Left ventricle myocardium inferior (tissue), 1 donor: ENCODE results near the gene ACTR1A. TPM values are rescaled to one million over a fixed set of nuclear protein-coding genes. Genes with fewer than 3 reads are reported as not detected.

Source experiments
- DNase-seq: peaks from one replicate; pipeline ENCODE4 v3.0.0-alpha.2; 2020
- H3K27ac ChIP-seq: fragments of 200-600 bp; replicated peaks from 2 replicates; pipeline ENCODE4 v1.8.0; 2021
- H3K27me3 ChIP-seq: fragments of 200-600 bp; 2 replicates; pipeline ENCODE4 v1.8.0; 2021; ENCODE audit warnings: low read depth
- H3K36me3 ChIP-seq: fragments of 200-600 bp; 2 replicates; pipeline ENCODE4 v1.8.0; 2021
- H3K4me1 ChIP-seq: fragments of 200-600 bp; 2 replicates; pipeline ENCODE4 v1.8.0; 2021
- H3K4me3 ChIP-seq: fragments of 200-600 bp; 2 replicates; pipeline ENCODE4 v1.8.0; 2021; ENCODE audit warnings: mild to moderate bottlenecking, moderate library complexity
- H3K9me3 ChIP-seq: fragments of 200-600 bp; replicated peaks from 2 replicates; pipeline ENCODE4 v1.8.0; 2021
- intact Hi-C: fragments of 100-400 bp; cut with micrococcal nuclease; formaldehyde crosslinking; loops from one replicate; pipeline ENCODE4 v1.11.0; 2022
- total RNA-seq: library from RNA; stranded (reverse); fragmentation: NEBNext Ultra II Directional; extraction: Animal tissue kit (Norgen Biotek cat#: 25700); gene quantifications from one replicate; pipeline ENCODE4 v1.2.1, GENCODE V29; 2021
- TF ChIP-seq, protein P1 (sequence below): fragments of 200-600 bp; IDR thresholded peaks from 2 replicates; pipeline ENCODE4 v1.8.0; 2021; ENCODE audit warnings: antibody characterized with exemption, mild to moderate bottlenecking, borderline replicate concordance
- donor health status: DM: no; HTN: yes; CAD: no; lungs with severe emphysema.

Gene ACTR1A
- total RNA-seq, 1 donor from 2014 or later = 103 TPM

DNA sequence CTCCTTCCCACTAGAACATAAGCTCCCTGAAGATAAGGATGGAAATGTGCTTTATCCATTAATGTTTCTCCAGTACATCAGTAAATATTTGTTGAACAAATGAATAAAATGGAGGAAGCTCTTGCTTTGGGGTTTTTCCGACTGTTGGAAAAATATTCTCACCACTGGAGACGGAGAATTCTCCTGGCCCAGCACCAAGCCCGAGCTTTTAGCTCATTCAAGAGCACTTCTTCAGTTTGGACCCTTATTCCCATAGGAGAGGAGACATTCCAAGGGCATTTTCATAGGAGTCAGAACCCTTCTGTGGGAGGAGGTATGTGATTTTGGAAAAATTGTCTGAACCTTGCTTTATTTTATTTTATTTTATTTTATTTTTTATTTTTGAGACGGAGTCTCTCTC lies 22.2 kb upstream of the ACTR1A start:
- H3K27ac ChIP-seq = no peak overlapping the region
- H3K4me3 ChIP-seq = no peak overlapping the region
- H3K9me3 ChIP-seq = no peaks in the 10 kb centered on the region
- DNase-seq = no peak
- H3K36me3 ChIP-seq = peaks cover 16% of the 10 kb centered on the region
- intact Hi-C loops = no loop called here
- peaks cover 6% of the 10 kb centered on the region for H3K4me1 ChIP-seq
- TF ChIP-seq, protein P1, sequence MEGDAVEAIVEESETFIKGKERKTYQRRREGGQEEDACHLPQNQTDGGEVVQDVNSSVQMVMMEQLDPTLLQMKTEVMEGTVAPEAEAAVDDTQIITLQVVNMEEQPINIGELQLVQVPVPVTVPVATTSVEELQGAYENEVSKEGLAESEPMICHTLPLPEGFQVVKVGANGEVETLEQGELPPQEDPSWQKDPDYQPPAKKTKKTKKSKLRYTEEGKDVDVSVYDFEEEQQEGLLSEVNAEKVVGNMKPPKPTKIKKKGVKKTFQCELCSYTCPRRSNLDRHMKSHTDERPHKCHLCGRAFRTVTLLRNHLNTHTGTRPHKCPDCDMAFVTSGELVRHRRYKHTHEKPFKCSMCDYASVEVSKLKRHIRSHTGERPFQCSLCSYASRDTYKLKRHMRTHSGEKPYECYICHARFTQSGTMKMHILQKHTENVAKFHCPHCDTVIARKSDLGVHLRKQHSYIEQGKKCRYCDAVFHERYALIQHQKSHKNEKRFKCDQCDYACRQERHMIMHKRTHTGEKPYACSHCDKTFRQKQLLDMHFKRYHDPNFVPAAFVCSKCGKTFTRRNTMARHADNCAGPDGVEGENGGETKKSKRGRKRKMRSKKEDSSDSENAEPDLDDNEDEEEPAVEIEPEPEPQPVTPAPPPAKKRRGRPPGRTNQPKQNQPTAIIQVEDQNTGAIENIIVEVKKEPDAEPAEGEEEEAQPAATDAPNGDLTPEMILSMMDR = no peak
- no peaks in the 10 kb centered on the region for H3K27me3 ChIP-seq

DNA sequence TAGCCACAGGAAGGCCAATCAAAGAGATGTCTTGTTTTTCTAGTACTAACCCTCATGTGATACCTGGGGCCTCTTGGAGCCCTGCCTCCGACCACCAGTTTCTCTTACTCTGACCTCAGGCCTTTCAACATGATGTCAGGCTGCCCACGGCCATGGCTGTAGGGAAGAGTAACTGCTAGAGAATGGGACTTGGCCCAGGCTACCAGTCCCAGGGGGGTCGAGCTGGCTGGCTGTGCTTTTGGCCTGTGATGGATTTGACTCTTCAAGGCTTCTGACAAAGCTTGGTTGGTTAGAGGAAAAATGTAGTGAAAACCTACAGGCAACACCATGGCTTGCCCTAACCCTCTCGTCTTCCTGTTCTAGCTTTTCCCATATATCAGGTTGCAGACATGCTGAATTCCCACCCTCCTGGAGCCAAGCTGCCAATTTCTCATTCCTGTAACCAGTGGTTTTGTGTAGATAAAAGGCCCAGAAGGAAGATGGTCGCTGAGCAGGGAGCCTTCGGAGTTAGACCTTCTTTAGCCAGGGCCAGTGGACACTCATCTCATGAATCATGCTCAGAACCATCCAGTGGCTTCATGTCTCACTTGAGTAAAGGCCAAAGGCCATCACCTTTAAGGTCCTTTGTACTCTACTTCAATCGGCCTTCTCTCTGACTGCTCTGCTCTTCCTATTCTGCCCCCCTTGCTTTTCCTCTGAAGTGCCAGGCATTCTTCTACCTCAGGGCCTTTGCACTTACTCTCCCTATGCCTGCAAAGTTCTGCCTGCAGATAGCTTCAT lies 20.9 kb upstream of the ACTR1A start:
- intact Hi-C loops = no loop called here
- Histone ChIP-seq H3K4me3 (no peak overlapping the region), H3K36me3 (peaks cover 16% of the 10 kb centered on the region), H3K27me3 (no peaks in the 10 kb centered on the region), H3K4me1 (peaks cover 6% of the 10 kb centered on the region), H3K9me3 (no peaks in the 10 kb centered on the region), H3K27ac (no peak overlapping the region)
- no peak for DNase-seq
- TF ChIP-seq, protein P1 = no peak

DNA sequence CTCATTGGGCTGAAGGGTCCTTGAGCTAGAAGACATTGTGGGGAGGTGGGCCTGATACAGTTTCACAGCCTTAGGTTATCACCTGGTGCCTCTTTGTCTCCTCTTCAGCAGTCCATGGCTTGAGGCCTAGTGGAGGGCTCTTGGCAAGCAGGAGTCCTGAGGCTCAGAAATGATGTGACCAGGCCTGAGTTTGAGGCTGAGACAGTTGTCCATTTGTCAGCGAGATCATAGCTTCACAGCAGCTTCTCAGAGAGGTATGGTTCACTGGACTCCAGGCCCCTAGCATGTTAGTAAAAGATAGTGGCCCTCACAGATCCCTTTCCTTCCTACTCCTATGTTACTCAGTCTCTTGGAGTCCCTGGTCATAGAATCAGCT lies 20.4 kb upstream of the ACTR1A start:
- Histone ChIP-seq H3K27ac (no peak overlapping the region), H3K36me3 (peaks cover 16% of the 10 kb centered on the region), H3K4me1 (peaks cover 6% of the 10 kb centered on the region), H3K9me3 (no peaks in the 10 kb centered on the region), H3K27me3 (no peaks in the 10 kb centered on the region), H3K4me3 (no peak overlapping the region)
- TF ChIP-seq, protein P1 = no peak
- DNase-seq = no peak
- intact Hi-C loops = no loop called here

DNA sequence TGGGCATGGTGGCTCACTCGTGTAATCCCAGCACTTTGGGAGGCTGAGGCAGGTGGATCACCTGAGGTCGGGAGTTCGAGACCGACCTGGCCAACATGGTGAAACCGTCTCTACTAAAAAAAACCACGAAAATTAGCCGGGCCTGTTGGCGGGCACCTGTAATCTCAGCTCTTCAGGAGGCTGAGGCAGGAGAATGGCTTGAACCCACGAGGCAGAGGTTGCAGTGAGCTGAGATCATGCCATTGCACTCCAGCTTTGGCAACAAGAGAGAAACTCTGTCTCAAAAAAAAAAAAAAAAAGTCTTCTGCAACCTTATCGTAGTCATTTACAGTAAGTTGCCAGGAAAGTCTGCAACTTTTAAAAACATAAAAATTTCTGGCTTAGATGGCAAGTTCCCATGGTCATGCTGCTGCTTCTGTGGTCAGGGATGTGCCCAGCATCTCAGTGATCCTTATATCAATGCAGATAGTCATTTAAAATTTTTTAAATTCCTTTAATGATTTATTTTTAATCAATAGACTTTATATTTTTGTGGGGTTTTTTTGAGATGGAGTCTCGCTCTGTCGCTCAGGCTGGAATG lies 16.8 kb upstream of the ACTR1A start:
- no peak overlapping the region for H3K4me3 ChIP-seq
- peaks cover 6% of the 10 kb centered on the region for H3K4me1 ChIP-seq
- H3K9me3 ChIP-seq = no peaks in the 10 kb centered on the region
- H3K27ac ChIP-seq = no peak overlapping the region
- H3K36me3 ChIP-seq = peaks cover 15% of the 10 kb centered on the region
- no peaks in the 10 kb centered on the region for H3K27me3 ChIP-seq
- DNase-seq = no peak
- intact Hi-C loops = no loop called here
- TF ChIP-seq, protein P1 = no peak

DNA sequence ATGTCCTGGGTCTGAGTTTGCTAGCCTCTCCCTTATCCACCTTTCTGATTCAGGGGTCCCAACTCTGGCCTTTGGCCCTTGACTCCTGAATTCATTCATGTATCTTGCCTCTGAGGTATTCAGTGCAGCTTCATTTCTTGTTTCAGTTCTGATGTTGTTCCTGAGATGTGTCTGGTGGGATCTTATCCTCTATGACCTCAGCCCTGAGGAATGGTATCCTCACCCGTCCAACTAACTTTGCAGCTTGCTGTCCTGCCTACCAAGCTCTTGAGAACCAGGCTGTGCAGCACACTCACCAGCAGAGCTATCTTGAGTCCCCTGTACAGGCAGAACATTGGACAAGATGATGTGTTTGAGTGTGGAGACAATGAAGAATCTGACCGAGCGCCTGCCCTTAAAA lies 15.0 kb upstream of the ACTR1A start:
- intact Hi-C loops = no loop called here

More for the DNA sequence above, 15.0 kb upstream of the ACTR1A start:
- Histone ChIP-seq H3K36me3 (peaks cover 22% of the 10 kb centered on the region), H3K4me1 (no peaks in the 10 kb centered on the region), H3K27ac (no peak overlapping the region), H3K4me3 (no peak overlapping the region), H3K27me3 (no peaks in the 10 kb centered on the region), H3K9me3 (no peaks in the 10 kb centered on the region)
- no peak for DNase-seq
- TF ChIP-seq, protein P1 = no peak
